Activated gamma-delta T cell treated with anti-CD3 and anti-CD28 coated beads, Interleukin-2, amount 50 U/mL, for 16 hours (primary cell): ENCODE measurements around the gene LARGE1.

Source experiments
- DNase-seq: peaks from one replicate; pipeline ENCODE4 v3.0.0-alpha.2; 2020; ENCODE audit warnings: low read depth

Gene LARGE1

DNA sequence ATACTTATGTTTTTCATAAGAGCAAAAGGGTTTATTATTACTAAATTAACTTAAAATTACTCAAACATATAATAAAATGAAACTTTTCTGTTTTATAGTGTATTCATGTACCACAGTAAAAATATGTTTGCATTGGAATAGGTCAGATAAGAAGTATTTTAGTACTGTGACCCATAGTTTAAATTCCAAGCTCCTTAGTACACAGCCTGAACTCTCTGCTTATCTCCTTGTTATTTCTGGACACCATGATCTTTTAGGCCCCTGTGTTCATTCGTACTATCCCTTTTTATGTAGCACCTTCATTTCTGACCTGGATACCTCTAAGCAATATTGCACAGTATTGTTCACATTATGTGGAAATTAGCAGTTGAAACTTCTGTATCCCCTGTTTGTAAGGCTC lies 565.3 kb downstream of the LARGE1 start:
- DNase-seq, result no peak

- DNase-seq, result no peak
These were observed 566.8 kb downstream of the LARGE1 start for GRCh38 chr22:33353502-33353901.

DNA sequence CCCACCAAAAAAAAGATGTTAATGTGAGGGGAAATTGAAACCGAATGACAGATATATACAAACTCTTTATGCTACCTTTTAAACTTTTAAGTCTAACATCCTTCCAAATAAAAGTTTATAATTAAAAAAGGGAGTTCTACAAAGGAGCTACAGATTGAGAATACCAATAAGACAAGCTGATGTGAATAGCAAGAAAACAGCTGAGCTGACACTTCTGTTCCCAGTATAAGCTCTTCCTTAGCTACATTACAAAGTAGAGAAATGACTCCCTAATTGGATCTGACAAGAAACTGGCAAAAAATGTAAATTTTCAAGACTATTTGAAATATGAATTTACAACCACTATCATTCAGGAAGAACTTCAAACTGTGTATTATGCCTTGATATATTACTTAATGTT lies 567.5 kb downstream of the LARGE1 start:
- no peak for DNase-seq

GRCh38 chr22:33350961-33351360 lies 569.3 kb downstream of the LARGE1 start:
- DNase-seq, result no peak

DNA sequence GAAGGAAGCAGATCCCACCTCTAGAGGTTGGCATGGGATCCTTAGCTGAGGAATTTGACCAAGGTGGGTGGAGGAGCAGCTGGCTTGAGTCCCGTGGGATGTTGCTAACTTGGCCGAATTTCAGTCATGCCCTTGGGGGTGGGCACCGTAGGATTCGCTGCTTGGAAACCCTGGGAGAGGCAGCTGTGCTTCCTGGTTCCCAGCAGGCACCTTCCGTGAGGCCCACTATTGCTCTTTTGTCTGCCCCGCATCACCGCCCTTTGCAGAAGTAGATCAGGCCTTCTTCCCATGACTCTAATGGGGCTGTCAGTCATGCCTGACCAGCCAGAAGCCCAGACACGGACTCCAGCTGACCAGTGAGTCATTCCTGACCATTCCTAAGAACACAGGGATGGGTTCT lies 569.8 kb downstream of the LARGE1 start:
- DNase-seq, result no peak

GRCh38 chr22:33347002-33347401 lies 573.3 kb downstream of the LARGE1 start:
- no peak for DNase-seq

DNA sequence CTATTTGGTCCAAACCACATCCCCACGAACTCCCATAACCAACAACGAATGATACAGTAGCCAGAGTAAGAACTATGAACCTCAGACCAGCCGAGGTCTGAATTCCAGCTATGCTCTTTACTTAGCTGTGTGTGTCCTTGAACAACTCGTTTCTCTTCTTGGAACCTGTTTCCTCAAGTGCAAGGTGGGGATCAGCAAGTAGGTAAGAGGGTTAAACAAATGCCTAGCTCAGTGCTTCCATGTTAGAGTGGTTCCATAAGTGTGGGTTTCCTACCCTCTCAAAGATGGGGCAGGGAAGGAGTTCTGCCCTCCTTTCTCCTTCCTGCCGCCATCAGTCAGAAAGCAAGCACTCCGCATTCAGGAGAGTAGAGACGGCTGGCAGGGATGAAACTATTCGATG lies 578.7 kb downstream of the LARGE1 start:
- no peak for DNase-seq

- DNase-seq, result no peak
These were observed 582.8 kb downstream of the LARGE1 start for GRCh38 chr22:33337524-33337923.

DNA sequence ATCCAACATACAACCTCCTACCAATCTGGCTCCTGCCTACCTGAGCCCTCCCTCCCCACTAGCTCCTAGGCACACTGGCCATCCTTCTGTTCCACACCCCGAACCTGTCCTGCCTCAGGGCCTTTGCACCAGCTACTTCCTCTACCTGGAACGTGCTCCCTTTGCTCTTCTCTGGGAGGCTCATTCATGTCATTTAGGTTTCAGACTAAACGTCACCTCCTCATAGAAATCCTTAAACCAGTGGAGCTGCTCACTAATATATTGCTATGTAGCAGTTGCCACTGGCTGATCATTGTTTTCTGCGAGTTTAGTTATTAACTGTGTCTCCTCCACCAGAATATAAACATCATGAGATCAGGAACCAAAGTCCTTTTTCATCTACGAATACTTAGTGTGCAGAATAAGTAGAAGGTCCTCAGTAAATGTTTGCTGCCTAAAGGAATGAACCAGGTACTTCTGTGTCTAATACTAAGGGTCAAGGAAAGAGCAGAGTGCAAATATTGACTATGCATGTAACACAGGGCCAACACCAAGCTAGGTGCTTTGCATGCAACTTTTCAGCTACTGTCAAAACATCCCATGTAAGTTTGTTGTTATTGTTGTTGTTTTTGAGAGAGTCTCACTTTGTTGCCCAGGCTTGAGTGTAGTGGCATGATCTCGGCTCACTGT lies 584.5 kb downstream of the LARGE1 start:
- DNase-seq, result no peak

DNA sequence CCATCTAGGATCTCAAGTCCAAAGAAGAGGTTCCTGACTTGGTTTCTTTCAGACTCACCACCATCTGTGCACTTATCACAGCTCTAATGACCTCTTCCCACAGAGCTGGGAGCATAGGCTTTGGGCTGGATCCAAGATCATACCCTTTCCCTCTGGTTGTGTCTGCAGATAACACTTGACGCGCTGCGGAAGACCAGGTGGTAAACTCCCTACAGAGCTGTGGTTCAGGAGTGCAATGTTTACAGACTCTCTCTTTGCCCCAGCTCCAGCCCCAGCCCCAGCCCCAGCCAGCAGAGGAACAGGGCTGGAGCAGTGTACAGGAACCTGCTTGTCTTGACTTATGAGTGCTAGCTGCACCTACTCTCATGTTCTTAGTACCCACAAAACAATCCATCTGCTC lies 587.7 kb downstream of the LARGE1 start:
- no peak for DNase-seq

DNA sequence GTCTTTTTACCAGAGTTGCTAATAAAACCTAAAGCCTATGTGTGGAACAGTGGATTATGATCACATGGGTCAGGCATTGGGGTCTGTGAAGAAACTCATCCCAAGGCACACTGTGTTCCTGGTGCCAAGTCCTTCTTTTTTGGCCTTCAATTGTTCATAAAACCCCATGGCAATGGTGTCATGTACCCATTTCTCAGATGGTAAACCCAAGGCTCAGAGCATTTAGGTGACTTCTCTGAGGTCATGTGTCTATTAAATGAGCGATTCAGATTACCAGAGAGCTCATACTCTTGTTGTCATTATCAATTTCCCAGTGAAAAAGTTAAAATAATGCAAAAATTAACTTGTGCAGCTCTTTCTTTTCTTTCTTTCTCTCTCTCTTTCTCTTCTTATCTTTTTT lies 589.3 kb downstream of the LARGE1 start:
- DNase-seq, result no peak

- DNase-seq, result no peak
These were observed 589.7 kb downstream of the LARGE1 start for GRCh38 chr22:33330534-33330933.

GRCh38 chr22:33329398-33329797 lies 590.9 kb downstream of the LARGE1 start:
- no peak for DNase-seq

GRCh38 chr22:33328789-33329296 lies 591.4 kb downstream of the LARGE1 start:
- DNase-seq, result no peak

GRCh38 chr22:33327348-33327860 lies 592.9 kb downstream of the LARGE1 start:
- no peak for DNase-seq

DNA sequence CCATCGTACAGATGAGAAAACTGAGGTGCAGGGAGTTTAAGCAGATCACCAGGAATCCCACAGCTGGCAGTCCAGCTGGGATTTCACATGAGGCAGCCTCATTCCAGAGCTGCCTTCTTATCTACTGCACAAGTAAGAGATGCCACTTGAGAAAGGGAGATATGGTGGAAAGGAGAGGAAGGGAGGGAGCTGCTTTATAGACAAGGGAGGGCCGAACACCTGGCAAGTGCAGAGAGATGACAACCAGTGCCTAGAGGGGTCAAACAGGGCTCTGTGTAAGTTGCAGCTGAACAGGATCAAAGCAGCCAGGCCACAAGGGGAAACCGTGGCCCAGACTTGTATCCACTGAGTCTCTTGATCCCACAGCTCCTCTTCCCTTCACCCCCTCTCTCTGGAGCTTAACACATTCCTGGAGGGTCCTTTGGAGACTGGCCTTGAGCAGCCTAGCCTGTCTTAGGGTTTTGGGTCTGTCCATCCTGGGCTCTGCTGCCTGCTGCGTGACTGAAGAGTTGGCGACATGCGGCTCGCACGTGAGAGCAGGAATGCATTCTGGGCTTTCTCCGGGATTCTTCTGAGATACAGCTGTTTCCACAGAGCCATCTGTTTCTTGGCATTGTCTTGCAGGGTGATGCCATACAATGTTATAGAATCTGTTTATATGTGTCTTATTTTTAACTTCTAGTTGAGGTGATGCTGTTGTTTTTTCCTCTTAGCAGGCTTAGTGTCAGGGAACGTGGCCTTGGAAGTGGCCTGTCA lies 593.6 kb downstream of the LARGE1 start:
- no peak for DNase-seq

- no peak for DNase-seq
These were observed 594.9 kb downstream of the LARGE1 start for GRCh38 chr22:33325232-33326004.

DNA sequence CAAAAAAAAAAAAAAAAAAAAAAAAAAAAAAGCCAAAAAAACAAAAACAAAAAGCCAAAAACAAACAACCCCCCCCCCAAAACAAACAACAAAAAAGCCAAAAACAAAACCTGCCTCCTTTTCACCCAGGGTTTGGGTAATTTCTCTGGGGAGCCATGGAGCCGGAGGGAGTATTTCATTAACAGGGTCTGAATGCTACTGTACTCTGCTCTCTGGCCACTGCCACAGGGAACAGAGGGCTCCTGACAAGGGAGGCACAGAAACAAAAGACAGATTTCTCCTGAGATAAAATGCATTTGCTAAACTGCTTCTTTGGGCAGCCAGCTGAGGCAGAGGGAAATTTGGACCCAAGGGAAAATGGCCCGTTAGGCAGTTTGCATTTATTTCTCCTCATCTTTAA lies 596.0 kb downstream of the LARGE1 start:
- DNase-seq, result no peak

GRCh38 chr22:33321466-33321865 lies 598.8 kb downstream of the LARGE1 start:
- no peak for DNase-seq

DNA sequence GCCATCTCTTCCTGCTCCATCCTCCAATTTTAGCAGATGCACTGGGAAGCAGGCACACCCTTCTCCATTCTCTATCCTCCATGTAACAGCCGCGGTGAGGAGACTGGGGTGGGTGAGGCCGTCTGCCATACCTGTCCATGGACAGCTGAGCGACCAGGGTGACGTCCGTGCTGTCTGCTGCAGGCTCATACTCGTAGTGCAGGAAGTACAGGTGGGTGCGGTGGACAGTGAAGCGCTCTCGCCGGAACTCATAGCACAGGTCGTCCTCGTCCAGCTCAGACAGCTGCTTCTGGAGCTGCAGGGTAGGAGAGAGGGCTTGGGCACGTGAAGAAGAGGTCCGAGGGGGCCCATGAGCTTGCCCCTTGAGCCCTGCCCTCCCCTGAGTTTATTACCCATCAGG lies 604.3 kb downstream of the LARGE1 start:
- DNase-seq, result no peak

DNA sequence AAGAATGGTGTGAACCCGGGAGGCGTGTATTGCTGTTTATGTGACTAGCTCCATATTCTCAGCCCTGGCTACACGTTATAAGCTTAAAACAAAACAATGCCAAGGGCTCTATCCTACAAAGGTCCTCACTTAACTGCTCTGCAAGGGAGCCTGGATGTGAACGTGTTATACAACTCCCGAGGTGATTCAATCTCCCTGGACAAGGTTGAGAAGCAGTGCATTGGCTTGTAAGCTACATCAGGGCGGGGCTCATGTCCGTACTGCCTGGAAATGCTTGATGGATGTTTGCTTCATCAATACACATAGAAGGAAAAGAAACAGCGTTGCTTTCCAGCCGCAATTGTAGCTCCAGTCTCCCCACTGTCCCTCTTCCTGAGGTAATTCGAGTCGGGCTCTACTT lies 605.2 kb downstream of the LARGE1 start:
- DNase-seq, result no peak

DNA sequence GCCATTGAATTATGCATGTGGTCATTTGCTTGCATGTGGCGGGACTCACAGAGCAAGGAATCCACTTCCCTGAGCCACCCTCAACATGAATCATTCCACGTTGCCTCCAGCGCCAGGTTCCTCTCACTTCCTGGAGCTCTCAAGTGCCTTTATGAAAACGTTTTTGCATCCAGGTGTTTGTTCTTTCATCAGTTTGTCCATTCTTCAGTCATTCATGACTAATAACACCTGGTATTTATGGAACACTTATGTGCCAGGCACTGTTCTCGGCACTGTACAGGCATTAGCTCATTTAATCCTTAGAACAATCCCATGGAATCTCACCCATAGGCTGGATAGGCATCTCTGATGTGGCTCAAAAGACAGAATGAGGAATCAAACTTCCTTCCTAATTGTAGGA lies 606.0 kb downstream of the LARGE1 start:
- DNase-seq, result no peak

DNA sequence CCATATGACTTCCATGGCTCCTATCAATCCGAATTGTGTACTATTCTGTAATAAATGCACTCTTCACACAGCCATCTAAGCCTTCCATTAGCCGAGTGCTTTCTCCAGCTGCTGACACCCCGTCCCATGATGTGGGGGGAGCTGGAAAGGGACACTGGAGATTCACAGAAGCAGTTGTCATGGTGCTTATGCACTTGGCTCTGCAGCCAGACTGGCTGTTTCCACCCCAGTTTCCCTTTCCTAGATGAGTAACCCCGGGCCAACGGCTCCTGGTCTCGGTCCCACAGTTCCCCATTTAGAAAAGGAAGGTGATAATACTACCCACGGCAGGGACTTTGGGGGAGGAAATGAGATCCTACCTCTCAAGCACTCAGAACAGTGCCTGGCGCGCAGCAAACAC lies 617.2 kb downstream of the LARGE1 start:
- no peak for DNase-seq
